Esophagus muscularis mucosa (tissue), 4 donors: ENCODE measurements around the gene PPP1R27. TPM values are rescaled to one million over a fixed set of nuclear protein-coding genes. Genes with fewer than 3 reads are reported as not detected.
A peak's percentile ranks its signal among the peaks of the same experiment; 100 is the strongest.

Experiments used
- DNase-seq: peaks from one replicate; pipeline ENCODE4 v3.0.0-alpha.2; 2017; ENCODE audit errors: extremely low spot score
- H3K27ac ChIP-seq, 4 donors: fragments of 200-600 bp; sonication (generic); replicated peaks in 1 of 4; 1 replicate in 3 of 4; 2 replicates in 1 of 4; pipeline ENCODE4 v1.5.1; 2016 to 2019; ENCODE audit warnings: mild to moderate bottlenecking in 1 of 4
- H3K27me3 ChIP-seq, 4 donors: fragments of 200-600 bp; sonication (generic); one replicate each; pipeline versions ENCODE4 v1.5.1 to v1.6.0; 2016 to 2019
- H3K36me3 ChIP-seq, 4 donors: fragments of 200-600 bp; sonication (generic); one replicate each; pipeline ENCODE4 v1.5.1; 2016 to 2019
- H3K4me1 ChIP-seq, 4 donors: fragments of 200-600 bp; sonication (generic); one replicate each; pipeline ENCODE4 v1.5.1; 2016 to 2019
- H3K4me3 ChIP-seq, 4 donors: fragments of 200-600 bp; sonication (generic); 1 replicate in 2 of 4; 2 replicates in 2 of 4; pipeline ENCODE4 v1.5.1; 2016 to 2019; ENCODE audit warnings: mild to moderate bottlenecking in 4 of 4, moderate library complexity in 1 of 4
- H3K9me3 ChIP-seq, 4 donors: fragments of 200-600 bp; sonication (generic); 1 replicate in 3 of 4; 2 replicates in 1 of 4; pipeline ENCODE4 v1.5.1; 2016 to 2019
- CTCF ChIP-seq, 3 experiments: fragments of 200-600 bp in 2 of 3; fragments of 450-650 bp in 1 of 3; sonication (generic) in 2 of 3; IDR thresholded peaks; one replicate each; pipeline ENCODE4 v1.5.1; 2017 to 2019; ENCODE audit warnings: antibody characterized with exemption in 3 of 3, mild to moderate bottlenecking in 2 of 3, moderate library complexity in 1 of 3
- EP300 ChIP-seq: sonication (generic); formaldehyde crosslinking; IDR thresholded peaks from one replicate; pipeline ENCODE4 v1.6.1; 2017; ENCODE audit warnings: antibody characterized with exemption
- POLR2A ChIP-seq: fragments of 450-650 bp; IDR thresholded peaks from one replicate; pipeline ENCODE4 v1.6.1; 2017; ENCODE audit warnings: antibody characterized with exemption, moderate library complexity, mild to moderate bottlenecking, low read depth
- POLR2AphosphoS5 ChIP-seq, 2 donors: sonication (generic); formaldehyde crosslinking; IDR thresholded peaks; one replicate each; pipeline ENCODE4 v1.6.1; 2017; ENCODE audit warnings: antibody characterized with exemption in 2 of 2
- WGBS: methylation state at CpG from one replicate; pipeline ENCODE4 v1.1.5; 2018; 5-methylcytosine and 5-hydroxymethylcytosine counted together
- intact Hi-C: fragments of 100-400 bp; cut with DNase I; formaldehyde crosslinking; loops from one replicate; pipeline ENCODE4 v1.15.1; 2023
- total RNA-seq, 4 donors: library from RNA; depleted of rRNA; stranded (reverse); fragments of >200 nt; gene quantifications; one replicate each; pipeline versions ENCODE4 v1.1.0 to v1.2.1, GENCODE V29; 2016

Gene PPP1R27
- total RNA-seq, 4 donors from 2014 or later, result not detected

GRCh38 chr17:81845881-81846742 is 11.3 kb upstream of the PPP1R27 start:
- no peak overlapping the region for H3K4me3 ChIP-seq
- peaks cover 53 to 90% (median 84%) of the 10 kb centered on the region in 4 donors for H3K36me3 ChIP-seq
- intact Hi-C loops, result no loop called here
- peaks cover 0 to 5% (median 2%) of the 10 kb centered on the region in 4 donors for H3K4me1 ChIP-seq
- TF ChIP-seq POLR2AphosphoS5 (IDR thresholded peaks at IDR 0.05) (peak in 1 of 2 donors; percentile 4), EP300 (no peak), POLR2A (no peak)
- no peak for DNase-seq
- no peaks in the 10 kb centered on the region for H3K27me3 ChIP-seq
- H3K9me3 ChIP-seq, result no peaks in the 10 kb centered on the region
- H3K27ac ChIP-seq, result no peak overlapping the region
- WGBS, result 90% methylated on average over 21 of the region's 38 CpGs

GRCh38 chr17:81845361-81845760 is 10.5 kb upstream of the PPP1R27 start:
- Histone ChIP-seq H3K4me1 (peaks cover 0 to 7% (median 2%) of the 10 kb centered on the region in 4 donors), H3K9me3 (no peaks in the 10 kb centered on the region), H3K27me3 (no peaks in the 10 kb centered on the region), H3K27ac (no peak overlapping the region), H3K4me3 (no peak overlapping the region), H3K36me3 (peaks cover 53 to 84% (median 77%) of the 10 kb centered on the region in 4 donors)
- TF ChIP-seq EP300, result no peak
- no peak for TF ChIP-seq POLR2AphosphoS5 (IDR thresholded peaks at IDR 0.05)
- TF ChIP-seq CTCF (IDR thresholded peaks at IDR 0.05), result no peak
- whole genome bisulfite sequencing, result 88% methylated on average over 9 of the region's 13 CpGs
- no peak for DNase-seq
- intact Hi-C loops, result no loop called here

- Histone ChIP-seq H3K9me3 (no peaks in the 10 kb centered on the region), H3K4me1 (peaks cover 0 to 7% (median 2%) of the 10 kb centered on the region in 4 donors), H3K36me3 (peaks cover 53 to 80% (median 74%) of the 10 kb centered on the region in 4 donors), H3K27ac (no peak overlapping the region), H3K4me3 (no peak overlapping the region), H3K27me3 (no peaks in the 10 kb centered on the region)
- intact Hi-C loops, result no loop called here
- TF ChIP-seq POLR2AphosphoS5 (IDR thresholded peaks at IDR 0.05), result no peak
- no peak for TF ChIP-seq CTCF (IDR thresholded peaks at IDR 0.05)
- no peak for TF ChIP-seq EP300
- no peak for TF ChIP-seq POLR2A
- WGBS, result 82% methylated on average over 13 of the region's 13 CpGs
- no peak for DNase-seq
Observed at GRCh38 chr17:81844887-81845286, 10.0 kb upstream of the PPP1R27 start.

- whole genome bisulfite sequencing, result 90% methylated on average over 11 of the region's 14 CpGs
- Histone ChIP-seq H3K4me3 (no peak overlapping the region), H3K27ac (no peak overlapping the region), H3K36me3 (peaks cover 53 to 75% (median 70%) of the 10 kb centered on the region in 4 donors), H3K4me1 (peaks cover 0 to 7% (median 2%) of the 10 kb centered on the region in 4 donors), H3K9me3 (no peaks in the 10 kb centered on the region), H3K27me3 (no peaks in the 10 kb centered on the region)
- no peak for DNase-seq
- TF ChIP-seq EP300, result no peak
- no peak for TF ChIP-seq CTCF (IDR thresholded peaks at IDR 0.05)
- no peak for TF ChIP-seq POLR2AphosphoS5 (IDR thresholded peaks at IDR 0.05)
- no peak for TF ChIP-seq POLR2A
- intact Hi-C loops, result no loop called here
Observed at GRCh38 chr17:81844327-81844851, 9.5 kb upstream of the PPP1R27 start.

GRCh38 chr17:81843713-81844326 is 9.0 kb upstream of the PPP1R27 start:
- 86% methylated on average over 27 of the region's 30 CpGs for WGBS
- Histone ChIP-seq H3K9me3 (no peaks in the 10 kb centered on the region), H3K4me3 (no peak overlapping the region), H3K27me3 (no peaks in the 10 kb centered on the region), H3K27ac (no peak overlapping the region), H3K4me1 (peaks cover 0 to 7% (median 2%) of the 10 kb centered on the region in 4 donors), H3K36me3 (peaks cover 53 to 69% (median 64%) of the 10 kb centered on the region in 4 donors)
- no peak for DNase-seq
- intact Hi-C loops, result no loop called here
- TF ChIP-seq POLR2AphosphoS5 (IDR thresholded peaks at IDR 0.05), result no peak
- TF ChIP-seq POLR2A, result no peak
- TF ChIP-seq EP300, result no peak
- TF ChIP-seq CTCF (IDR thresholded peaks at IDR 0.05), result no peak
